GM18517 (cell line): ENCODE measurements around the gene HMX2.

Experiments used
- ATAC-seq: cut with Tn5 transposase; IDR thresholded peaks from one replicate; pipeline ENCODE4 v1.9.1; 2021; ENCODE audit warnings: mild to moderate bottlenecking, moderate library complexity; ENCODE audit not compliant: unreplicated experiment

The HMX2 gene

GRCh38 chr10:123136806-123137642 is 10.9 kb upstream of the HMX2 start:
- ATAC-seq: no peak

- ATAC-seq: no peak
These were observed 8.8 kb upstream of the HMX2 start for GRCh38 chr10:123139165-123139520.

GRCh38 chr10:123139521-123140163 is 8.3 kb upstream of the HMX2 start:
- ATAC-seq: no peak

GRCh38 chr10:123140164-123140982 is 7.6 kb upstream of the HMX2 start:
- ATAC-seq: no peak

GRCh38 chr10:123140983-123141390 is 6.9 kb upstream of the HMX2 start:
- no peak for ATAC-seq

GRCh38 chr10:123141791-123142700 is 5.9 kb upstream of the HMX2 start:
- ATAC-seq: no peak

- no peak for ATAC-seq
These were observed 5.2 kb upstream of the HMX2 start for GRCh38 chr10:123142701-123143161.

- no peak for ATAC-seq
These were observed 4.6 kb upstream of the HMX2 start for GRCh38 chr10:123143162-123143824.

- no peak for ATAC-seq
These were observed 4.1 kb upstream of the HMX2 start for GRCh38 chr10:123143825-123144168.

- ATAC-seq: no peak
These were observed 3.0 kb upstream of the HMX2 start for GRCh38 chr10:123144697-123145541.

GRCh38 chr10:123145542-123146012 is 2.4 kb upstream of the HMX2 start:
- no peak for ATAC-seq

- no peak for ATAC-seq
These were observed 1.7 kb upstream of the HMX2 start for GRCh38 chr10:123146013-123146893.

- no peak for ATAC-seq
These were observed 872 bp upstream of the HMX2 start for GRCh38 chr10:123146894-123147634.

- ATAC-seq: no peak
These were observed 652 bp downstream of the HMX2 start for GRCh38 chr10:123148414-123149161.

- no peak for ATAC-seq
These were observed 1.2 kb downstream of the HMX2 start for GRCh38 chr10:123149162-123149567.

- ATAC-seq: no peak
These were observed 1.8 kb downstream of the HMX2 start for GRCh38 chr10:123149568-123150270.
